Daoy (cell line): ENCODE measurements around the gene SPC25. TPM values are rescaled to one million over a fixed set of nuclear protein-coding genes. Genes with fewer than 3 reads are reported as not detected.
A peak's percentile ranks its signal among the peaks of the same experiment; 100 is the strongest.
"Not testable (repeated sequence)": the region's sequence is repeated elsewhere in the genome, so short reads cannot be mapped to it uniquely, and the experiment has no call there.

Experiments used
- DNase-seq: peaks from one replicate; pipeline ENCODE4 v3.0.0-alpha.2; 2015; ENCODE audit warnings: low read depth
- total RNA-seq: library from RNA; depleted of rRNA; stranded (reverse); fragments of >200 nt; shearing (Covaris generic); gene quantifications from 2 replicates; pipeline ENCODE4 v1.2.3, GENCODE V29; 2014; rRNA removed

The SPC25 gene, protein sequence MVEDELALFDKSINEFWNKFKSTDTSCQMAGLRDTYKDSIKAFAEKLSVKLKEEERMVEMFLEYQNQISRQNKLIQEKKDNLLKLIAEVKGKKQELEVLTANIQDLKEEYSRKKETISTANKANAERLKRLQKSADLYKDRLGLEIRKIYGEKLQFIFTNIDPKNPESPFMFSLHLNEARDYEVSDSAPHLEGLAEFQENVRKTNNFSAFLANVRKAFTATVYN
- total RNA-seq = 59.7 and 148 TPM in 2 replicates

DNA sequence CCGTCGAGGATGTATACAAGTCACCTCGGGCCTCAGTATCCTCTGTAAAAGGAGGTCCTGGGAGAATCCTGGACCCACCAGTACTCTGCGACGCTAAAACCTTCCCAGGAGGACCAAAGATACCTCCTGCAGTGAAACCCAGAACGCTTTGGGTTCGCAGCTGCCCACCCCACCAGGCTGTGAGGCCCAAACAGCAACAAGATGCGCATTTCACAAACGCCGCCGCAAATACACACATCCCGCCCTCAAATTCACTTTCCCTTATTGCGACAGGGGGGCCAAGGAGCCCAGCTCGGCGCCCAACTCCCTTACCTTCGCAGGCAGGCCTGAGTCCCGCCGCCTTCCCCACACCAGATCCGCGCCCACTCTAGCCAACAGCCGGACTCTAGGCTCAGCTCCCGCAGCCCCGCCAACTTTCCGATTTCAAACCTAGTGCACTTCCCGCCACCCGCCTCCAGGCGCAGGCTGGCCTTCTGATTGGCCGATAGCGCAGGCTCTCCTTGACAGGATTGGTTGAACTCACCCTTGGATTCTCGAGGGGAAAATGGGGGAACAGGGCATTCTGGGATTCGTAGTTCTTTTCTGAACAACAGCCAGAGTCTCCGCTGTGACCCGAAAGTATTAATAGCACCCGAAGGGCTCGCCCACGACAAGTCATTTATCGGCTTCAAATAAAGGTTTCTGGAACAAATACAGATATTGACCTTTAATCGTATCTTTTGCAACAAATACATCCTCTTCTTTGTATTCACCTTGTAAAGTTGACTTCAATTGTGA lies at the start of gene SPC25:
SPC25 (minus strand) TSS at position 425 of the 777 bp plus-strand sequence. CDS start 911 bp downstream, outside the sequence.
- peak; percentile 95 for DNase-seq

DNA sequence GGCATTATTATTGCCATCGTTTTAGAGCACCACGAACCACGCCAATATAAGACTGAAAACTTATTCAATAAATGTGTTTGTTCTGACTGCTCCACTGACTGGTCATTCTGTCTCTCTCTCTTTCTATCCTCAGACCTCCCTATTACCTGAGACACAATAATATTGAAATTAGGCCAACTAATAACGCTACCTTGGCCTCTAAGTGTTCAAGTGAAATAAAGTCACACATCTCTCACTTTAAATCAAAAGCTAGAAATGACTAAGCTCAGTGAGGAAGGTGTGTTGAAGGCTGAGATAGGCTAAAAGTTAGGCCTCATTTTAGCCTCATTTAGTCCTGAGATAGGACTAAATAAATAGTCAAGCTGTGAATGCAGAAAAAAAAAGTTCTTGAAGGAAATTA lies 49.7 kb upstream of the SPC25 start:
- DNase-seq = no peak

DNA sequence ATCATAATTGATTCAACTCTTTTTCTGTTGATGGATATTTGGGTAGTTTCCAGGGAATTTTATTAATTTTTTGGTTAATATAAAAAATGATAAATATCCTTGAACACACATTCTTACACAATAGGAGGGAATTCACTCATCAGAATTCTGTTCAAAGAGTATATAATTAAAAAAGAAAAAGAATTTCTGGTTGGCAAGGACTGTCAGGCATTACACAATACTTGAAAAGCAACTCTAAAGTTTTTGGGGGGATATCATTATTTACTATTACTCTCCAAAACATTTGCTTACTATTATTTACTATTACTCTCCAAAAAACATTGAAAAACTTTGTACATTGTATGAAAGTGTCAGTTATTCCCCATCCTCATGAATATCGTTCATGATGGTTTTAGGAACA lies 48.8 kb upstream of the SPC25 start:
- DNase-seq = no peak

DNA sequence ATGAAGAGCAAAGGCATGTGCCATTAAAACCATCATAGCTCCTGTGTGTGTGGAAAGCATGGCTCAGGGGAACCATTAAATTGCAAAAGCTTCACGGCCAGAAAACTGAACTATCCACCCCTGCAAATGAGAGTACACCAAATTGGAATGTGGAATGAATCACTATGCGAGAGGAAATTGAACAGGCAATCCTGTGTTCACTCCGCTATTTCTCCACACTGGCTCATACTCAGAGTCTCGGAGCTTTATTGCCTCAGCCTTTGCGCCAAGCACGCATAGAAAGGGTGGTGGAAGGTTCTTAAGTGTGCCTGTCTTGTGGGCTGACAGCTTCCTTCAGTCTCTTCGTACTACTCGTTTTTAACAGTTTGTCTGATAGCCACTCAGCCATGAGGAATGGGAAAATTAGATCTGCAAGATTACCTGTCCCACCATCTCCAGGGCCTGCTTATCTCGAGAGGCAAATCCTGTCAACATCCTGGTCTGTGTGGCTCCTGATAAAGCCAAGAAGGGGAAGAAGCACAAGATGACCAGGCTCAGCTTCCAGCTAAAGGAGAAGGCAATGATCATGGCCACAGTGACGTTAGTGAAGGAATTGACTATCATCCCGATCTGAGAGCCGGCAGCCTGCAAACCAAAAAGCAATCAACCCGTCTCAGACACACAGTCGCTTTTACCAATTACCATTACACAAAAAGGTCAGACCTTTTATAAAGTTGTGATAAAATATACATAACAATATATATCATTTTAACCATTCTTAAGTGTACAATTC lies 45.8 kb upstream of the SPC25 start:
- peak; percentile 57 for DNase-seq

DNA sequence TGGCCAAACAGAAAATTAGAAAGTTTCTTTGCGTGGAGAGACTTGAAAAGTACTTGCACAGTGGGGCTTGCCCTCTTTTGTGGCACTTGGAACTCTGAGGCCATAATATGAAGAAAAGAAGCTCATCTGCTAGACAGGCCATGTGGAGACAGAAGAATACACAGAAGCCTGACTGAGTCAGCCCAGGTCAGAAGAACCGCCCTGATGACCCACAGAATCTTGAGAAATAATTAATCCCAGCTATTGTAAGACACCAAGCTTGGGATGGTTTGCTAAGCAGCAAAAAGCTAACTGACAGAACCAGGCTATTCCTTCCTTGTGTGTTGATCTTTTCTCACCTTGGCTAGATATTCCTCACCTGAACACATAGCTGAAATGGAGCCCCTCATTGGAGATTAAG lies 44.6 kb upstream of the SPC25 start:
- DNase-seq = no peak

DNA sequence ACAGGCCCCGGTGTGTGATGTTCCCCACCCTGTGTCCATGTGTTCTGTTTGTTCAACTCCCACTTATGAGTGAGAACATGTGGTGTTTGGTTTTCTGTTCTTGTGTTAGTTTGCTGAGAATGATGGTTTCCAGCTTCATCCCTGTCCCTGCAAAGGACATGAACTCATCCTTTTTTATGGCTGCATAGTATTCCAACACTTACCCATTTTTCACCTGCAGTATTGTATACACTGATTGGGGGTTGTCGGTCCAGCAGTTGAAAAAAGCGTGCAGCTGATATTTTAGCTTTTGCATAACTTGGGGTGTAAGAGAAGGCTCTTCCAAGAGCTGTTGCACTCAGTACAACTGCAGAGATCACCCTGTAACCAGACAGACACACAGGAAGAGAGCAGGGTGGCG lies 41.9 kb upstream of the SPC25 start:
- not testable (repeated sequence) for DNase-seq

DNA sequence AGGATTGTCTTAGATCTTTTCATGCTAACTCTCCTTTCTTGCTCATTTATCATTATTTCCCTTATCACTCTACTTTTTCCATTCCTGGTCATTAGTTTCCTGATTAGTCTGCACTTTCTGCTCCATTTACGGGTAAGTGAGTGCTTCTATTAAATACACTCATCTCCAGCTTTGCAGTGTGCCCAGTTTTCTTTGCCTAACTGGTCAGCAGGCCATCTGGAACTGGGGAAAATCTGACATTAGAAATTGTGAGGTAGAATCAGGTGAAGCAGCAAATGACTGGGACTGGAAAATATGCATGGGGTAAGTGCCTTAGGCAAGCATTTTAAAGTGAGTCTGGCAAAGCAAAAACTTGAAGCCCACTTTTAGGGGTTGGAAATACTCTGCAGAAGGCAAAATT lies 40.0 kb upstream of the SPC25 start:
- DNase-seq = no peak

DNA sequence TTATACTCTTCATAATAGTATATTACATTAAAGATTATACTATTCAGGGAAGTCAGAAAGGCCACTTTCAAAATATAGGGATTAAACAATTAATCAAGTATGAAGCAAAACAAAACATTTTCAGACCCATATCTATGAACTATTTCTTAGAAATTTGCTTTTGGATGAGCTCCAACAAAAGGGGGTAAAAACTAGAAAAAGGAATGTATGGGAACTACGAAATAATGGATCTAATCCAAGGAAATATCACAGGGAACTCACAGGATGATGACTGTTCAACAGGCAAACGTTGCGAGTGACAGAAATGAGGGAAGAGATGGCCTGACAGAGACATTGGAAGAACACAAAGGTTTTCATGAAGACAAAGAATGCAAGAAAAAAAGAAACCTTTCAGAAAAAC lies 38.8 kb upstream of the SPC25 start:
- DNase-seq = no peak

DNA sequence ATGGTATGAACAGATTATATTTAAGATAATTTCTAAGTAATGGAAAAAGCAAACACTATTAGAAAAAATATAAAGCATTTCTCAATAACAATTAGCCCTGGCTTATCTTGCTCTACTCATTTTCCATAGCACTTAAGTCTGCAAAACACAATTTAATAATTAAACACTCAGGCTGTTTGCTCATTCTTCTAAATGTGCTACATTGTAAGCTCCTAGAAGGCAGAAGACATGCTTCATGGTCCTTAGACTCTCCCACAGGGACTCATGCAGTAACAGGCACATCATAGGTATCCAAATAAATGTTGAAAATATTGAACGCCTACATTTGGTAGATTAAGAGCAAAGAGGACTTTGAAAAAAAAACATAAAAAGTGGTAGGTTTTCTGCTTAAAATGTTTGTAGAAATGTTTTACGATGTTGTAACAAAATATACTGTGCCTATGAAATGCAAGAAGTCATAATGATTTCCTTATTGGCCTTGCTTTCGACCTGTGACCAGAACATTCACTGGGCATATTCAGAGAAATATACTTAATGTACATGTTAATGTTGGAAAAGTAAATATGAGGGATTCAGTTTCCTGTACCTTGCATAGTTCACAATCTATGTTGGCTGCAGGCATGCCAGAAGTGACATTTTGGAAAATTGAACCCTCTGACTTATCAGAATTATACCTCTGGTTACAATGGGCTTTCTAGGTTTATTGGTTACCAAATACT lies 38.0 kb upstream of the SPC25 start:
- DNase-seq = no peak

DNA sequence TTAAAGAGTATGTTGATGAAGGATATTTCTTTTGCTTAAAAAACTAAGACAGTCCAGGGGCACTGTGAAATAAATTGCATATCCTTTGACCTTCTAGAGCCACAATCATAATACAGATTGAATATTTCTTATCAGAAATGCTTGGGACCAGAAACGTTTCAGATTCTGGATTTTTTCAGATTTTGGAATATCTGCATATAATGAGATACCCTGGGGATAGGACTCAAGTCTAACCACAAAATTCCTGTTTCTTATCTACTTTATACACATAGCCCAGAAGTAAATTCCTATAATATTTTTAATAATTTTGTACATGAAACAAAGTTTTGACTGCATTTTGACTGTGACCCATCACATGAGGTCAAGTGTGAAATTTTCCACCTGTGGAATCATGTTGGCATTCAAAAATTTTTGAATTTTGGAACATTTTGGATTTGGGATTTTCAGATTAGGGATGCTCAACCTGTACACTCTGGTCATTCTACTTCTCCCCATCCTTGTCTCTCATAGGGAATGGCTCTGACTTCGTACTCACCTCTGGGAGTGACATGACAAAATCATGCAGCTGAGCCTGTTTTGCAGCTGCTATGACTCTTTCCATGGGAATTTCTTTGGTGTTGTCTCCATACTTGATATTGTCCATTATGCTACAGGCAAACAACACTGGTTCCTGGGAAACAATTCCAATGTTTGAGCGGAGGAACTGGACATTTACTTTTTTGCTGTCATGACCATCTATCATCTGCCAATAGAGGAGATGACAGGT lies 36.6 kb upstream of the SPC25 start:
- DNase-seq = no peak

DNA sequence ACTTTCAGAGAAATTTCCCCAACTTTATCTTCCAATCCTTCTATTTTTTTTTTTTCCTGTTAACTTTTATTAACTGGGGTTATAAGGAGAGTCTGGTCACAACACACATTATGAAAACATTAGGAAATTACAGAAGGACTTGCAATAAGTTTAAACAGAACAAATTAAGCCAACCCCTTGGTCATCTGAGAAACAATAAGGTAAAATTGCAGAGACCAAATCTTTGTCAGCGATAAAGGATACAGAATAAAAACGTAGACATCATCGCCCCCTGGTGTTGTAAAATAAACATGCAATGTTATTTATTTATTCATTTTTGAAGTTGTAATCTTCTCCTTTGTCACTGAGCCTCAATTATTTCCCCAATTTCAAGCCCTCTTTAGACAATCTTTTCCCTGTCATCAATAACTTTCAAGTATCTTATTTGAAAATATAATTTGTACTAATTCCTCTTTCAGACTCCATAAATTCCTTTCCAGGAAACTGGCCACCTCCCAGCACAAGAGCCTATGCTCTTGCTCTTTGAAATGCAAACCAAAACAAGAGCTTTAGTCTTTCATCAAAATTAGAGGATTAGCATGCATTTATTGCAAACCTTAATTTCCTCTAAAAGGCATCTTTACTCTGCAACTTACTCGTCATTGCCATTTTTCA lies 30.4 kb upstream of the SPC25 start:
- DNase-seq = peak; percentile 11

DNA sequence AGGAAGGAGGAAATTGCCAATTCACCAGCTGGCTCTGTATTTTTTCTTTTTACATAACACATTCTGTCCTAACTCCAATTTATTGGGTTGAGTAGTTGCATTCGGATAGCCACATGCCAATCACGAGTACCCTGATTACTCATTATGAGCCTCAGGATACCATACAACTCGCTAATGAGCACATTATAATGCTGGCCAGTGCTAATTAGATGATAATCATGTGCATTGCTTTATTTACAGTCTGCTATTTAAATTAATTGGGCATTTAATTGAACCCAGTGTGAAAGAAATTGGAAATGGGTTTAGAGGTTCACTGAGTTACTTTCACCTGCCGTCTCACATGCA lies 26.1 kb upstream of the SPC25 start:
- DNase-seq = no peak

DNA sequence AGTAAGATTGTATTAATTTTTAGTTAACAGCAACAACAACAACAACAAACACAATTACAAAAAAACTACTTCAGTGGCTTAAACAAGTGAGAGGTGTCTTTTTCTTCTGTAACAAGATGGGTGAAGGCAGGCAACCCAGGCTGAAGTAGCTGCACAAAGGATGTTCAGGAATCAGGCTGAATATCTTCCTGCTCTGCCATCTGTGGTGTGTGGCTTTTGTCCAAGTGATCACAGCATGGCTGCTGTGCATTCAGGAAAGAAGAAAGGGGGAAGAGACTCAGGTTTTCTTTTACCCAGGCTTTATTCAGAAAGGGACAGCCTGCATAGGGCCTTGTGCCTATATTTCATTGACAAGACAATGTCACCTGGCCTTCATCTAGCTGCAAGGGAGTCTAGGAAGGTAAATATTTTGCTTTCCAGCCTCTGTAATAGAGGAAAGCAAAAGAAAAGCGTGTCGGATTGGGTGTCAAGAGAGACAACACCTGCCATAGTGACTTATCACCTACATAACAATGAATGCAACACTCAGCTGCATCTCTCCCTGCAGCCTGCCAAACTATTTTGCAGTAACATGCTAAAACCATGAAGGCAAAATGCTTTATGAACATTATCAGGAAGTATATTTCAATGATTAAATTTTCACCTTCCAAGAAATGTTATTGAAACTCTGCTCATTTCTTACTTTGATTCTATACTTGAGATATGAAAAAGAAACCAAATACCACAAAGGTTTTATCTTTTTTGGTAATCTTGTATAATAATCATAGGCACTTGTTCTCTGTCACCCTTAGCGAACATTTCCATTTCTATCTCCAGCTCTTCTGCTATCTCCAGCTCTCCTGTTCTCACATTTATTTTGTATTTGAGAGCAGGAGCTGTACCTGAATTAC lies 25.5 kb upstream of the SPC25 start:
- no peak for DNase-seq

DNA sequence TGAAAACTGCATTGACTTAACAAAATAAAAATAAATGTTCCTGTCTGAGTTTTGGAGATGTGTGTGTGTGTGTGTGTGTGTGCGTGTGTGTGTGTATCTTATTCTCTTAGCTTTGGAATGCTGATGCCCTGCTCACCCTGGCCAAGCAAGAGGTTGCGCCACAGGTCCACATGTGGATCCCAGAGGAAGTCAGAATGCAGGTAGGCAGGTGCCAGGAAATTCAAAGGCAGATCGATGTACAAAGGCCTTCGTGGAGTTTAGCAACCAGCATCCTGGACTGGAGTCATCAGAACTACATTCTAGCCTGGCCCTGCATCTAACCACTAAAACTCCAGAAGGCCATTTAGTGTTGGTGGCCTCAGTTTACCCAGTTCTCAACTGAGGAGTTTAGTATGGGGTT lies 23.3 kb upstream of the SPC25 start:
- no peak for DNase-seq

DNA sequence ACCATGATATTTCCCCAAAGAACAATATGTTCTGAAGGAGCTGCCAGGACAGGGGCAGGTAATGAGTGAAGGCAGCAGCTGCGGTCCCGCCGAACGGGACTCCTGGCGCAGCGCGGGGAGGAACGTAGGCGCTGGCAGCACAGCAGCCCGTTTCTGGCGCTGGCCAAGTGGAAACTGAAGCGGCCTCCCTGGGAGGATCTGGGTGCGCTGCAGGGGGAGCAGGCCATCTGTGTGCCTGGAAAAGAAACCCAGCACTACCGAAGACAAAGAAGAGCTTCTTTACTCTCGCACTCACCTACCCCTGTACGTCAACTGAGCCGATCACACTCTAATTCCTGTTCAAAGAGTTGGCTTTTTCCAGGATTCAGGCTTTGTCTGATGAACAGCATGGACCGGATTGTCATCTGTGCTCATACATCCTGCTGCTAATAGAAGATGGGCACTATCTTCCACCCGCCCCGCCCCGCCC lies 22.7 kb upstream of the SPC25 start:
- DNase-seq = peak; percentile 48

DNA sequence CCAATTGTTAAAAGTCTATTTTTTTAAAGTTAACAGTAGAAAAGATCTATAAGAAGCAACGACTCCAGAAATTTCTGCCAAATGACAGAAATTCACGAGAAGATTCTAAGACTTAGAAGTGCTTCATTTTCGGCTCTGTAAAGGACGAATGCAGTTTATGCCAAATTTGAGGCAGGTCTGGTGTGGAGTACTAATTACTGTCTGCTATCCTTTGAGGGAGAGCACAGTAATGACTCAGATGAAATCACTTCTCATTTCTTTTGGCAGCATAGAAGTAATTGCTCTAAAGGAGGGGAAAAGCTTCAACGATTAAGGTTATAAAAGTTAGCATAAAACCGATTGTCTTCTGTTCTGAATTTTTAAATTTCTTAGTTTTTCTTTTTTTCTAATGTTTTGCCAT lies 22.2 kb upstream of the SPC25 start:
- DNase-seq = no peak

DNA sequence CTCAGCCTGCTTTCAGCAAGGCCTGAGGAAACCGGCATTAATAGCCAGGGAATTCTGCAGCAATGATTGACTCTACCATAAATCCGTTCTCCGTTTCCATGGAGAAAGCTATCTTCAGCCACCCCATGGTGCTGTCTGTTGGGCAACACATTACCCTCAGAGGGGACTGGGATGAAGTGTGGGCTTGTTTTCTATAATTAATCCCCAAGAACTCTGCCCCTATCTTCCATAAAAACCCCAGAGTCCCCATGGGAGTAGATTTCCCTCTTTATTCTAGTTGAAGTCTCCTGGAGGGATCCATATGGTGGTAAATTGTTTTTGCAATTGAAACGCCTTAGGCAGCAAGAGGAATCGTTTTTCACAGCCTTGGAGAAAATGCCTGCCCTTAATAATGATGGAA lies 20.1 kb upstream of the SPC25 start:
- no peak for DNase-seq

DNA sequence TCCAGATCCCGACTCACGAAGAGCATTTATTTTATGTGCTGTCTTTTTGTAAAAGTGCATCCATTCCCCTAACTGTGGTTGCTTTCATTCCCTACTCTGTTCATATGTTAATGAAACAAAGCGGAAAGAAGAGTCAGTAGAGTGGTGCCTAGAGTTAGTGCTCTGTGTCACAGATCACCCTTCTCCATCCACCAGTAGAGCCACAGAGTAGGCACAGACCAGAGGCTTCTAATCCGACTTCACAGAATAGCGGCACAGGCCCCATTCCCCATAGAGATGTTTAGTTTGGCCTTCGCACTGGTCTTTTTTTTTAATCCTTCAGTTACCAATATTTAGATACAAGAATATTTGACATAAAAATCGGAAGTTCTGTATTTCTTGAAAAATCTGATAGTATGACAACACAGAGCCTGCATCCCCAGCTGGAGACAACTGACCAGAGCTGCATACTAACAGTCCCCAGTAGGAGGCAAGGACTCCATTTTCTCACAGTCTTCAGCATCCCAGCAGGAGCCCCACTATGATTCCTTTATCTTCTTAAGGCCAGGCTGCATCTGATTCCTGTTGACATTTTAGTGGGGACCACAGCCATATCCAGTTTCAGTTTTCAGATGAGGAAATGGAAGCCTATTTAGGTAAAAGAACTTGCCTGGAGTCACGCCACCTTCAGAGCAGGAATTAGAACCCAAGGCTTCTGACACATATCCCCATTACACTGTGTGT lies 17.9 kb upstream of the SPC25 start:
- DNase-seq = no peak

DNA sequence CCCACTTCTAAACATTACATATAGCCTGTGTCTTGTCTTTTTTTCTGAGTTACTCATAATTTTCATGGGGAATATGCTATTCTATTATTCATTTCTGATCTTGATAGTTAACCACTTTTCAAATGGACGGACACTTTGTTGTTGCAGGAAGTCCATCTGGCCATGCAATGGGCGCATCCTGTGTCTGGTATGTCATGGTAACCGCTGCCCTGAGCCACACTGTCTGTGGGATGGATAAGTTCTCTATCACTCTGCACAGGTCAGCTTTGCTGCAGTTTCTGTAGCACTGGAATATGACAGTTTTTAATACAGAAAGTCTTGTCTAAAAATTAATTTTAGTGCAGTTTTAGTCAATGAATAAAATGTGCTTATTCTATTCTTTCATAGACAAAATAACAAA lies 14.1 kb upstream of the SPC25 start:
- no peak for DNase-seq
